RPMI7951 (cell line): Measurements from ENCODE around the gene CDK15. TPM values are rescaled to one million over a fixed set of nuclear protein-coding genes. Genes with fewer than 3 reads are reported as not detected.
A peak's percentile ranks its signal among the peaks of the same experiment; 100 is the strongest.

Experiments used
- DNase-seq: peaks from one replicate; pipeline ENCODE4 v3.0.0-alpha.2; 2012; ENCODE audit warnings: low read depth
- total RNA-seq: library from RNA; depleted of rRNA; stranded (reverse); fragments of >200 nt; shearing (Covaris generic); gene quantifications from 2 replicates; pipeline ENCODE4 v1.2.3, GENCODE V29; 2014

Gene CDK15
- total RNA-seq, 1 experiment from 2014 or later = 67.0 TPM

- DNase-seq = no peak
Observed at GRCh38 chr2:201908901-201909300, 102.6 kb downstream of the CDK15 start.

- peak; percentile 47 for DNase-seq
Observed at GRCh38 chr2:201909348-201909747, 103.0 kb downstream of the CDK15 start.

- DNase-seq = peak; percentile 68
Observed at GRCh38 chr2:201909961-201910361, 103.6 kb downstream of the CDK15 start.

GRCh38 chr2:201911372-201911771 lies 105.0 kb downstream of the CDK15 start:
- DNase-seq = no peak

GRCh38 chr2:201913201-201913600 lies 106.9 kb downstream of the CDK15 start:
- no peak for DNase-seq

GRCh38 chr2:201915446-201915845 lies 109.1 kb downstream of the CDK15 start:
- no peak for DNase-seq

GRCh38 chr2:201916565-201916964 lies 110.2 kb downstream of the CDK15 start:
- no peak for DNase-seq

- DNase-seq = no peak
Observed at GRCh38 chr2:201918616-201919307, 112.4 kb downstream of the CDK15 start.

- no peak for DNase-seq
Observed at GRCh38 chr2:201919308-201919634, 112.9 kb downstream of the CDK15 start.

GRCh38 chr2:201923436-201924328 lies 117.3 kb downstream of the CDK15 start:
- no peak for DNase-seq

GRCh38 chr2:201924453-201924852 lies 118.1 kb downstream of the CDK15 start:
- no peak for DNase-seq

GRCh38 chr2:201925056-201925455 lies 118.7 kb downstream of the CDK15 start:
- DNase-seq = no peak

GRCh38 chr2:201926067-201926466 lies 119.7 kb downstream of the CDK15 start:
- no peak for DNase-seq

GRCh38 chr2:201928363-201928762 lies 122.0 kb downstream of the CDK15 start:
- DNase-seq = no peak

- no peak for DNase-seq
Observed at GRCh38 chr2:201929281-201930026, 123.1 kb downstream of the CDK15 start.

GRCh38 chr2:201930043-201930442 lies 123.7 kb downstream of the CDK15 start:
- DNase-seq = no peak

- peak; percentile 53 for DNase-seq
Observed at GRCh38 chr2:201930831-201931230, 124.5 kb downstream of the CDK15 start.

GRCh38 chr2:201931475-201931874 lies 125.1 kb downstream of the CDK15 start:
- DNase-seq = no peak

- peak; percentile 58 for DNase-seq
Observed at GRCh38 chr2:201931951-201932350, 125.6 kb downstream of the CDK15 start.

GRCh38 chr2:201932511-201932910 lies 126.2 kb downstream of the CDK15 start:
- DNase-seq = no peak

GRCh38 chr2:201933792-201934237 lies 127.5 kb downstream of the CDK15 start:
- peak; percentile 34 for DNase-seq

GRCh38 chr2:201936817-201937216 lies 130.5 kb downstream of the CDK15 start:
- no peak for DNase-seq
